Endothelial cell (in vitro differentiated cells): ENCODE results near the gene B4GALT1. TPM values are rescaled to one million over a fixed set of nuclear protein-coding genes. Genes with fewer than 3 reads are reported as not detected.

ENCODE experiments used
- DNase-seq: peaks from one replicate; pipeline ENCODE4 v3.0.0; 2021; ENCODE audit warnings: low spot score
- H3K27ac Mint-ChIP-seq: one replicate; pipeline ENCODE4 v1.8.0; 2021; ENCODE audit warnings: mixed read lengths, inconsistent platforms; ENCODE audit not compliant: unreplicated experiment
- H3K27me3 Mint-ChIP-seq: one replicate; pipeline ENCODE4 v1.8.0; 2021; ENCODE audit warnings: mild to moderate bottlenecking, moderate library complexity, mixed read lengths, inconsistent platforms; ENCODE audit not compliant: unreplicated experiment
- H3K36me3 Mint-ChIP-seq: one replicate; pipeline ENCODE4 v1.8.0; 2021; ENCODE audit warnings: mild to moderate bottlenecking, low read depth, mixed read lengths, inconsistent platforms; ENCODE audit not compliant: unreplicated experiment
- H3K4me1 Mint-ChIP-seq: one replicate; pipeline ENCODE4 v1.8.0; 2021; ENCODE audit warnings: mild to moderate bottlenecking, mixed read lengths, inconsistent platforms; ENCODE audit not compliant: unreplicated experiment
- H3K4me3 Mint-ChIP-seq: one replicate; pipeline ENCODE4 v1.8.0; 2021; ENCODE audit warnings: mild to moderate bottlenecking, mixed read lengths, inconsistent platforms; ENCODE audit not compliant: unreplicated experiment
- H3K9me3 Mint-ChIP-seq: one replicate; pipeline ENCODE4 v1.8.0; 2021; ENCODE audit warnings: mixed read lengths, inconsistent platforms; ENCODE audit not compliant: unreplicated experiment
- CTCF ChIP-seq: fragments of 200-600 bp; sonication (generic); IDR thresholded peaks from one replicate; pipeline ENCODE4 v1.5.0; 2021; ENCODE audit warnings: antibody characterized with exemption; ENCODE audit not compliant: unreplicated experiment
- total RNA-seq: library from RNA; stranded (reverse); fragmentation: NEBNext Ultra II Directional; extraction: Animal tissue kit (Norgen Biotek cat#: 25700); gene quantifications from one replicate; pipeline ENCODE4 v1.2.1, GENCODE V29; 2021; ENCODE audit not compliant: unreplicated experiment

Gene B4GALT1
- total RNA-seq, 1 donor from 2014 or later = 86.7 TPM

DNA sequence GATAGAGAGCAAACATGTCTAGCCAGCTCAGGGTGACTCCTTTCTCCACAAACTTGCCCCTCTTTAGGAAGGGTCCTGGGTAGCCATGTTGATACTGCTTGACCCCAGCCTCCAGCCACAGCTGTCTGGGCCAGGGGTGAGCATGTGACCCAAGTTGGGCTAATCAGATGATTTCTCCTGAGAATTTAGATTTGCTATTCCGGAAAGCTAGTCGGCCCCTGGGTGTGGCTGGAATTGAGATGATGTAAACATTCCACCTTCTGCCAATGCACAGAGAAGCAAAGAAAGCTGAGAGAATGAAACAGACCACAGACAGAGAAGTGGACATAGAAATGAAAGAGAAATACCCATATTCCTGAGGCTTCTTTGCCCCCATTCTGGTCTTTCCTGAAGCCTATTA lies 17.8 kb upstream of the B4GALT1 start:
- TF ChIP-seq CTCF = no peak
- Mint-ChIP-seq H3K9me3 (no peaks in the 10 kb centered on the region), H3K4me1 (peaks cover 3% of the 10 kb centered on the region), H3K4me3 (no peak overlapping the region), H3K27me3 (peaks cover 8% of the 10 kb centered on the region), H3K36me3 (no peaks in the 10 kb centered on the region), H3K27ac (no peak overlapping the region)
- DNase-seq = no peak

GRCh38 chr9:33182519-33182918 lies 15.4 kb upstream of the B4GALT1 start:
- peaks cover 5% of the 10 kb centered on the region for H3K27me3 Mint-ChIP-seq
- TF ChIP-seq CTCF = no peak
- H3K27ac Mint-ChIP-seq = no peak overlapping the region
- peaks cover 3% of the 10 kb centered on the region for H3K4me1 Mint-ChIP-seq
- no peaks in the 10 kb centered on the region for H3K9me3 Mint-ChIP-seq
- no peaks in the 10 kb centered on the region for H3K36me3 Mint-ChIP-seq
- DNase-seq = no peak
- no peak overlapping the region for H3K4me3 Mint-ChIP-seq

DNA sequence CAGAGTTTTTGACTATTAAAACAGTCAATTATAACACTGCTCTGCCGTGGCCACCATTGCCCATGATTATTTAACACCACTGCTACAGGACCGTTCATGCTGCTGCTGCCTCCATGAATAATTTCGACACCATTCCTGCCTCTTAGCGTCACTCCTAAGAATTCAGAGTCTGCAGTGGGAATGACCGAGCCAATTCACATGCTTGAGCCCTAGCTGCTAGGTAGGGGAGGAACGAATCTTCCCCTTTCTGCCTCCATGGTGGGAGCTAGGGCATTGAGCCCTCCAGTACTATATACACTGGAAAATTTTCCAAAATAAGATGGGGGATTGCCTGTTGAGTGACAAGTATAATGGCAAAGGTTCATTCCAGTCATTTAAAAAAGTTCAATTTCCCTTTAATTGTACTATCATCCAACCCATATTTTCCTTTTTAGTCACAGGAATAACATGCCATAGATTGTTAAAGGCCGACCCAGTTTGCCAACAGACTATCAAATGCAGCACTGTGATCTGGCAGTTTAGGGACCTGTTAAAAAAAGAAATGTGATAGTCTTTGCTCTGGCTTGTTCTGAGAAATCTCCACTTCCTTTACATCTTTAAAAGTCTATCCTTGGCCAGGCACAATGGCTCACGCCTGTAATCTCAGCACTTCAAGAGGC lies 13.5 kb upstream of the B4GALT1 start:
- no peak for TF ChIP-seq CTCF
- Mint-ChIP-seq H3K36me3 (no peaks in the 10 kb centered on the region), H3K27ac (no peak overlapping the region), H3K4me1 (peaks cover 2% of the 10 kb centered on the region), H3K27me3 (peaks cover 5% of the 10 kb centered on the region), H3K9me3 (no peaks in the 10 kb centered on the region), H3K4me3 (no peak overlapping the region)
- DNase-seq = no peak

DNA sequence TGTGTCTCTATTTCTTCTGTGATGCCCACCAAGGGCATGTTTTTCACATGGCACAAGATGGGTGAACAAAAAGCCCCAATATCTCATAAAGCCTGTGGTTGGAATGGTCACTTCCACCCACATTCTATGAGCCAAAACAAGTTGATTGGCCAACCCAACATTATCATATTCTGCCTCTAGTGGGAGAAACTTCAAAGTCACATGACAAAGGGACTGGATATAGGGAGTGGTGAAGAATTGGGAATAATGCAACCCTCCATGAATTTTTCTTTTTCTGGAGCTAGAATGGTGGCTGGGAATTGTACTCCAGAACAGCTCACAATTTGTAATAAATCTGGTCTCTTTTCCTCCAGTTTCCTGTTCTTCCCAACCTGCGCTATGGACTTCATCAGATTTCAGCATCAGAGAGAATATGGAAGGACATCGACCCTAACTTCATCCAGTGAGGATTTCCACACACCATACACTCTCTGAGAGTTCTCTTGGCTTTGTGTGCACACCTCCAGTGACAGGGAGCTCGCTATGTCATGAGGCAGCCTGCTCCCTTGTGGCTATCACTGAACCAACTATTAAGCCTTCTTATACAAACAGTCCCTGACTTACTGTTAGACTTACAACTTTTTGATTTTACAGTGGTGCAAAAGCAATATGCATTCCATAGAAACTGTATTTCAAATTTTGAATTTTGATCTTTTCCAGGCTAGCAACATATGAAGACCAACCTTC lies 12.0 kb upstream of the B4GALT1 start:
- Mint-ChIP-seq H3K4me1 (no peaks in the 10 kb centered on the region), H3K27ac (no peak overlapping the region), H3K27me3 (no peaks in the 10 kb centered on the region), H3K9me3 (no peaks in the 10 kb centered on the region), H3K4me3 (no peak overlapping the region), H3K36me3 (no peaks in the 10 kb centered on the region)
- DNase-seq = no peak
- no peak for TF ChIP-seq CTCF

- DNase-seq = no peak
- H3K9me3 Mint-ChIP-seq = no peaks in the 10 kb centered on the region
- H3K4me1 Mint-ChIP-seq = peaks cover 7% of the 10 kb centered on the region
Measured at GRCh38 chr9:33177639-33178038, 10.5 kb upstream of the B4GALT1 start.

More at GRCh38 chr9:33177639-33178038, 10.5 kb upstream of the B4GALT1 start:
- no peak overlapping the region for H3K4me3 Mint-ChIP-seq
- no peaks in the 10 kb centered on the region for H3K27me3 Mint-ChIP-seq
- no peak overlapping the region for H3K27ac Mint-ChIP-seq
- no peaks in the 10 kb centered on the region for H3K36me3 Mint-ChIP-seq
- TF ChIP-seq CTCF = no peak
